Inferior parietal cortex (tissue), 1 donor: Measurements from ENCODE around the gene CLOCK.

Experiments used
- DNase-seq: peaks from one replicate; pipeline ENCODE4 v3.0.0-alpha.2; 2016; ENCODE audit errors: extremely low spot score

CLOCK gene

DNA sequence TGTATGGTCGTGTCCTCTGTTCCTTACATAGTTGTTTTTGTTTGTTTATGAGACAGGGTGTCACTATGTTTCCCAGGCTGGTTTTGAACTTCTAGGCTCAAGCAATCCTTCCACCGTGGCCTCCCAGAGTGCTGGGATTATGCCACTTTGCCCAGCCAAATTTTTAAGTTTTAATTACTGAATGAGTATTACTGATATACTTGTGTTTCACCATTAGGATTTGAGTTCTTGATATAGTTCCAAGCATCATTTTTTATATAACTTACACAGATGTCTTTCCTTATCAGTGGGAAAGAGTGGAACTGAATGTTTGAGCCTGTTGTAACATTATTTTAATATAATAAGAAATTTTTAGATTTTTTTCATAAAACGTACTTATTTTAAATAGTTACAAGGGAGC is 130.5 kb downstream of the CLOCK start:
- DNase-seq: no peak

DNA sequence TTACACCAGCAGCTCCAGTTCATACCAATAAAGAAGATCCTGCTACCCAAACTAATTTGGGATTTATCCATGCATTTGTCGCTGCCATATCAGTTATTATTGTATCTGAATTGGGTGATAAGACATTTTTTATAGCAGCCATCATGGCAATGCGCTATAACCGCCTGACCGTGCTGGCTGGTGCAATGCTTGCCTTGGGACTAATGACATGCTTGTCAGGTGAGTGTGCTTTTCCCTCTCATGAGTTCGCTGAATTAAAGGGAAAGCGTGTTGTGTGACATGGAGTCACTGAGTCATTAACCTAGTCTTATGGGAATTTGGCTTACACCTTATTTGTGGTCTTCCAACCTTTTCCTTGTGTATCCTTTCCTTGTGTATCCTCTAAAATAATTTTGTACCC is 135.1 kb downstream of the CLOCK start:
- no peak for DNase-seq

- DNase-seq: no peak
Measured at GRCh38 chr4:55410431-55410830, 136.3 kb downstream of the CLOCK start.

DNA sequence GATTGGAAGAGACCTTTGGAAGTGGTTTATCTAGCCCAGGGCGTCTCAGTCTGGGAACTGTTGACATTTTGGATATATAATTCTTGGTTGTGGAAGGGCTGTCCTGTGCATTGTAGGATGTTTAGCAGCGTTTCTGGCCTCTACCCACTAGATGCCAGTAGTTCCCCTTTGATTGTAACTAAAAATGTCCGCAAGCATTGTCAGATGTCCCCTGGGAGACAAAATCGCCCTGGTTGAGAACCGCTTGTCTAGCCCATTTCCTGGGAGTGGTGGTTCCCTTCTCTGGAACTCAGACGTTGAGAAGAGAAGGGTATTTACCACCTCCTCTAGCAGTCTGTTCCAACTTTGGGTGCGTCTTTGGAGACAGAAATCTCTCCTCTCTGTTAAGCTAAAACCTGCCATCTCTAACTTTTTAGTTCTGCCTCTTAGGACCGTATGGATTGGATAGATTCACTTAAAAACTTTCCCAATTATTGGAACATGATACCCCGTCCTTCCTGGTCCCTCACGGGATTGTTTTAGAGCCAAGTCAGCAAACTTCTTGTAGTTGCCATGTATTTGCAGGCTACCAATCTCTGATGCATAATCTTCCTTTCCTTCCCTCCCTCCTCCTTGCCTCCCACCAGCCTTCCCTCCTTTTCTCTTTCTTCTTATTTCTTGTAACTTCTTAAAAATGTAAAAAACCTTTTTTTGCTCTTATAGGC is 137.1 kb downstream of the CLOCK start:
- DNase-seq: peak; percentile 57

- DNase-seq: no peak
Measured at GRCh38 chr4:55407764-55408163, 138.9 kb downstream of the CLOCK start.

DNA sequence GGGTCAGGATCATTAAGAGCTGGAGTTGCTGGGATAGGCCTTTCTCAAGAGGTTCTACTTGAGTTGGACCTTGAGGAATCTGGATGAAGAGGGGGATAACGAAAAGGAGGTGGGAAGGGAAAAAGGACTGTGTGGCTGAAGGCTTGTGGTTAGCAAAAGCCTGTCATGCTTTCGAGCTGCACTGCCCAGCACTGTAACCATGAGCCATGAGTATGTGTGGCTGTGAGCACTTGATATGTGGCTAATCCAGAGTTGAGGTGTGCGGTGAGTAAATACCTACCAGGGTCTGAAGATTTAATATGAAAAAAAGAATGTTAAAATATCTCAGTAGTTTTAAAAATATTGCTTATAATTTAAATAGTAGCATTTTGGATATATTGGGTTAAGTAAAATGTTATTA is 139.6 kb downstream of the CLOCK start:
- no peak for DNase-seq

- DNase-seq: no peak
Measured at GRCh38 chr4:55406545-55406944, 140.2 kb downstream of the CLOCK start.

DNA sequence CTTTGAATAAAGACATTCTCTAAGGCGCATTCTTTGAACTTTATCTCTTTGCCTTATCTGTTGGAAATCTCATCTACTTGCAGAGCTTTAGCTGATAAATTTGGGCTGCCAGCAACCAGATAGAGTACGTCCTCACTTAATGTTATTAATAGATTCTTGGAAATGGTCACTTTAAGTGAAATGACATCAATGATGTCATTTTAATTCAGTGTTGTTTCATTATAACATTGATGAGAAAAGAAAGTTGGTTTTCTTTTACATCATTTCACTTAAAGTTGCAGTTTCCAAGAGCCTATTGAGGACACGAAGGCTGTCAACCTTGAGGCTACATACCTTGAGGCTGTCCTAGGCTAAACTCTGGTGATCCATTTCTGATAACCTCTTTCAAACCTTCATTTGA is 141.6 kb downstream of the CLOCK start:
- no peak for DNase-seq

DNA sequence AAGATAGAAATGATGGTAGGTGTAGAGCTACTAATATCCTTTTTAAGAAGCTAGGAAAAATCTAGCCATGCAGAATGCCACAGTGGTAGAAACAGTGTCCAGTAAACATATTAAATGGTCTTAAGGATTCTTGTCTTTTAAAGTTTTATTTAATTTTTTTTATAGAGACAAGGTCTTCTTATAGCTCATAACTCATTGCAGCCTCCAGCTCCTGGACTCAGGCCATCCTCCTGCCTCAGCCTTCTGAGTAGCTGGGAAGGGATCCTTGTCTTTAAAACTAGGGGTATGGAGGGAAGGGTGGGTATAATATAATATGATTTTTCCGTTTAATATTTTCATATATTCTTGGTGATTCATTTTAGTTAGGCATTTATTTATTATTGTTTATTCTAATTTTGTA is 147.1 kb downstream of the CLOCK start:
- no peak for DNase-seq

DNA sequence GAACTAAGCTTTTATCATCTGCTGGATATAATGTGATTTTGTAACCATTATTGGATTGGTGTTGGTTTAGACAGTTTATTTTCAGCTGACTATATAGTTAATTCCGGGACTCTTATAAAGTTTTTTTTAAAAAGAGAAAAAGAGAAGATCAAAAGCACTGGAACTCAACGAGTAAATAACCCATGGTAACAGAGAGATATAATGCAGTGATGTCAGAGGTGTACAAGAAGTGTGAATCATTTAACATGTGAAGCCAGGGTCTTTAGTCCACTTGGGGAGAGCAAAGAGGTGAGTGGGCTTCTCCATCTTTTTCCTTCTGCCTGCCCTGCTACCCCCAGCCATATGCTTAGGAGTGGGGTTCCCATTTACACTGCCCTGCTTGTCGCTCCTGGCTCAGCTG is 147.7 kb downstream of the CLOCK start:
- DNase-seq: no peak

DNA sequence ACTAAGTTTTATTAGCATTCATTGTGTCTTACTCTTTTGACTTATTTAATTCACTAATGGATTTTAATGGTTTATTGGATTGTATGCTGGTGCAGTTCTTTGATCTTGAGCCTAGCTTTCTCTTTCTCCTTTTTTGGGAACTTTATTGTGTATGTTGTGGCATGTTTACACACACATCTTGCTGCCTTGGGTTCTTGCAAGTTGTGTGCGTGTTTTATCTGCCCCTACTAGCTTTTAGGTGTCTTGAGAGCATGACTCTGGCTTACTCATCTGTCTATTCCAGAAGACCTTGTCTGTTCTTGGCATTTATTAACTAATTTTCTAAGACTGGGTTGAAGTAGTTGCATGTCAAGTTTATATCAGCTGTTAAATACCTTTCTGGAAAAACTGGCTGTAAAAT is 148.2 kb downstream of the CLOCK start:
- no peak for DNase-seq

GRCh38 chr4:55397520-55398321 is 149.0 kb downstream of the CLOCK start:
- DNase-seq: no peak

DNA sequence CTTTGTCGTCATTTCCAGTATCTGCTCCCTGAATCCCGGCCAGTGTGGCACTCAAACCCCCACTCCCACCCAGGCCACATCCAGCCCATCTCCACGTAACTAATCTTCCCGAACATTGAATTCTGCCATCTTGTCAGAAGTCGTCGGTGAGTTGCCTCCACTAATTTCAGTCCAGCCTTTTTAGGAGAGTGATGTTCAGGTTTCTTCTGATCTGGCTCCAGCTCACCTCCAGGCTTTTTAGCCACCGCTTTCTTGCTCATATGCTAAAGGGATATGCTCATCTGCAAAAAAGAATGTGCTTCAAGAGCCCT is 149.6 kb downstream of the CLOCK start:
- DNase-seq: no peak

DNA sequence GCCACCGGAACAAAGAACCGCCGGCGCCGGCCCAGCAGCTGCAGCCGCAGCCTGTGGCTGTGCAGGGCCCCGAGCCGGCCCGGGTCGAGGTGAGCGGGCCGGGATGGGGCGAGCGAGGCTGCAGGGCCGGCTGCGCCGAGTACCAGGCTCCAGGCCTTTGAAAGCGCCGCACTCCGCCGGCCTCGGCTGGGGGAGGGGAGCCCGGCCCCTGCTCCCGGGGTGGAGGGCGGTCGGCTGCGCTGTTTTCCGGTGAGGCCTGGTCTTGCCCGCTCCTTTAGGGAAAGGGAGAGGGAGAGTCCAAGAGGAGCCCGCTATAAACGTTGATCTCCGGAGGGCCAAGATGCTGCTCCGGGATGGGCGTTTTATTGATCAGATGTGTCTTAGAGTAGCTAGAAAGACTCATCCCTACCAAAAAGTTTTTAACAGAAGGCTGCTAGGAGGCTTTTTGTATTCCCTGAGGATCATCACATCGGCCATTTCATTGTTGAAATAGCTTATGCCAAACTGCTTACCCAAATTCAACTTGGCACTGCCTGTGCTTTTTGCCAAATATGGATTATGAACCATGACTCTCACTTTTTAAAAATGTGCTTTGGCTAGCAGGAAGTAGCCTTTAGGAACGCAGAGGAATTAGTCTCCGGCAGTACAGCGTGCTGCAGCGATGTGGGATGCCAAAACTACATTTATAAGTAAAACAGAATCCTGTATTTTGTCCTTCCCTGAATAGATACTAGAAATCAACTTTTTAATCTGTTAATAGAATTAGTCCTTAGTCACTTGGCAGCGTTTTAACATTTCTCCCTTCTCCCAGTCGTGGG is 150.2 kb downstream of the CLOCK start:
- no peak for DNase-seq

GRCh38 chr4:55395529-55396307 is 151.0 kb downstream of the CLOCK start, which contains the start of gene TMEM165:
TSS of gene TMEM165 (plus strand) at chr4:55395957. CDS start at chr4:55396190, 233 bp downstream.
- peak; percentile 78 for DNase-seq

GRCh38 chr4:55395218-55395528 is 151.5 kb downstream of the CLOCK start:
- no peak for DNase-seq

DNA sequence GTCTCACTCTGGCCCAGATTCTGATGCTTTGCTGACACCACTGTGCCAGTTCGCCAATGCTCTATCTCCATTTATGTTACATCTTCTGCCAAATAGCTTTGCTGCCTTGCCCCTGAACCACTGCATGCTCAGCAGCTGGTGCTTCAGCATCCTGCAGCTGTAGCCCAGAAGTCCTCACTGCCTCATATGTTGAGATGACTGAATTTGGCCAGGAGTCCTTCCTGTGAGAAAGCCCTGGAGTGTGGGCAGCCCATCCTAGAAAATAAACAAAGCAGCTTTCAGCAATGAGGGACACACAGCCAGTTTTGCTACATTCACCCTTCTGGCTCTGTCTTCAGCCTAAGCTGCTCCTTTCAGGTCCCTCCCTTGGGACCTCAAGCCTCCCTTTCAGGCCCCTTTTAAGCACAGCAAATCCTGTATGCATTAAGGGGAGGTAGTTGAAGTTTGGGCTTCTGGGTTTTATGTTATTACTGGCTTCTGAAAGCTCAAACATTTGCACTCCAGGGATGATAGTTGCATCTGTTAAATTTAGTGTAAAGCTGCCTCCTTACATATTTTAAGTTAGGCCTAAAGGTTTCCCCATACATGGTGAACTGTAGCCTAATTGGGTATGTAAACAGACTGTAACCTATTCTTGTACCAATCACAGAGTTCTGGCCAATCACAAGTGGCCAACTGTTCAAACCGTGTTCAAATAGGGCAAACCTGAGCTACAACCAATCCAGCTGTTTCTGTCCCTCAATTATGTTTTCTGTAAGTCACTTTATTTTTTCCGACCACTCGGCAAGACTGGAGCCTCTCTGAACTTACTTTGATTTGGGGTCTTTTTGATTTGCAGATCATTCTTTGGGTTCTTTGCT is 153.0 kb downstream of the CLOCK start:
- no peak for DNase-seq

DNA sequence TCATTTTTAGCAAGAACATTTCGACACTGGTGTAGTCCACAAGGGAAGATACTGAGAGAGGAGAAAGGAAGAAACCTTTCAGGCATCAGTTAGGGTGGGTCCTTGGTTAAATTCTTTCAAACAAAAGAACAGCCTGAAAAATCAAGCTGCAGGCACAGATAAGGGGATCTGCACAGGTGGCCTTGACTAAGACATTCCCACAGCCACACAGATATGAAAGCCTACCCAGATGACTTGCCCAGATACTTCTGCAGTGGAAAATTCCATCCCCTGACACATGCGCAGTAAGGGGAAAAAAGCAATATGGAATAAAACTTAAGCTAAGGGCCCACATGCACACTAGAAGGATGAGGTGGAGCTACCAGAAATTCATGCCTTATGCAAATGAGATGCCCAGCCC is 159.9 kb downstream of the CLOCK start:
- peak; percentile 34 for DNase-seq

DNA sequence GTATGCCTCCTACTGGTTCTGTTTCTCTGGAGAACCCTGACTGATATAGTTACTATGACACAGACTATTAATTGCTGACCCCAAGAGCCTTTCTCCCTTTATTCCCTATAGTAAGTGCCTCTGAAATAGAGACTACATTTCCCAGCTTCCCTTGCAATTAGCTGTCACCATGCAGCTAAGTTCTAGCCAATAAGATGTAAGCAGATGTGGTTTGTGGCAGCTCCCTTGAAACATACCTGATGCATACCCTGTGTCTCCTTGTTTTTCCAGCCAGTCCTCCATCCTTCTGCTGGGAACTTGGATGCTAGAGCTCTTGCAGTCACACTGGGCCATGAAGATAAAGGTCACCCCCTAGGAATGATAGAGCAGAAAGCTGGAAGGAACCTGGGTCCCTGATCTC is 160.6 kb downstream of the CLOCK start:
- DNase-seq: no peak

DNA sequence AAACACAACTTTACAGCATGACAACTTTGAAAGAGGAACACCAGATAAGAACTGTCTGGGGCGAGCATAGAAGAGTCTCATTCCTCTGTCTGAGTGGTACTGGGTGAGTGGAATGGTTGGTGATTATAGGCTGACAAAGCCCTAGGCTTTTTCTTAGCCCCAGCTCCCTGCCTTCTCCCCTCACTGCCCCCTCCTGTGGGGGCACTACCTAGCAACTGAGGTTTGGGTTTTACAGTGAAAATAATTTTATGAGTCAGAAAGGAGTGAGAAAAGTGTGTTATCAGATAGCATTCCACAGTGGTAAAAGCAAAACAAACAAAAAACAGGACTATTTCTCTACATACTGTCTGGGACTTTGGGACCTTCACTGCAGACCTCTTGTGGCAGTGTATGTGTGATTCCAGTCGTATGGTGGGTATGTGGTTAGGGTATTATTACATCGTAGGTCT is 161.5 kb downstream of the CLOCK start:
- no peak for DNase-seq

GRCh38 chr4:55382488-55383003 is 164.2 kb downstream of the CLOCK start:
- no peak for DNase-seq
